GM18861 (cell line): ENCODE data around the gene NLRP3.
A peak's percentile ranks its signal among the peaks of the same experiment; 100 is the strongest.
"Not testable (repeated sequence)": the region's sequence is repeated elsewhere in the genome, so short reads cannot be mapped to it uniquely, and the experiment has no call there.

Source experiments
- ATAC-seq: cut with Tn5 transposase; IDR thresholded peaks from one replicate; pipeline ENCODE4 v1.9.1; 2021; ENCODE audit not compliant: unreplicated experiment

NLRP3 gene

GRCh38 chr1:247415423-247416361, at the start of gene NLRP3:
TSS of gene NLRP3 (plus strand) at chr1:247416173. CDS start at chr1:247418801, 2,628 bp downstream.
- ATAC-seq, result peak; percentile 74

DNA sequence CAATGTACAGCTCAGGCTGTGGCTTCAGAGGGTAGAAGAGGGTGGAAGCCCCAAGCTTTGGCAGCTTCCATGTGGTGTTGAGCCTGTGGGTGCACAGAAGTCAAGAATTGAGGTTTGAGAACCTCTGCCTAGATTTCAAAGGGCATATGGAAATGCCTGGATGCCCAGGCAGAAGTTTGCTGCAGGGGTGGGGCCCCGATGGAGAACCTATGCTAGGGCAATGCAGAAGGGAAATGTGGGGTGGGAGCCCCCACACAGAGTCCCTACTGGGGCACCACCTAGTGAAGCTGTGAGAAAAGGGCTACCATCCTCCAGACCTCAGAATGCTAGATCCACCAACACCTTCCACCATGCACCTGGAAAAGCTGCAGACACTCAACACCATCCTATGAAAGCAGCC, 49.6 kb upstream of the NLRP3 start:
- ATAC-seq, result not testable (repeated sequence)

GRCh38 chr1:247366926-247367645, 48.9 kb upstream of the NLRP3 start:
- no peak for ATAC-seq

DNA sequence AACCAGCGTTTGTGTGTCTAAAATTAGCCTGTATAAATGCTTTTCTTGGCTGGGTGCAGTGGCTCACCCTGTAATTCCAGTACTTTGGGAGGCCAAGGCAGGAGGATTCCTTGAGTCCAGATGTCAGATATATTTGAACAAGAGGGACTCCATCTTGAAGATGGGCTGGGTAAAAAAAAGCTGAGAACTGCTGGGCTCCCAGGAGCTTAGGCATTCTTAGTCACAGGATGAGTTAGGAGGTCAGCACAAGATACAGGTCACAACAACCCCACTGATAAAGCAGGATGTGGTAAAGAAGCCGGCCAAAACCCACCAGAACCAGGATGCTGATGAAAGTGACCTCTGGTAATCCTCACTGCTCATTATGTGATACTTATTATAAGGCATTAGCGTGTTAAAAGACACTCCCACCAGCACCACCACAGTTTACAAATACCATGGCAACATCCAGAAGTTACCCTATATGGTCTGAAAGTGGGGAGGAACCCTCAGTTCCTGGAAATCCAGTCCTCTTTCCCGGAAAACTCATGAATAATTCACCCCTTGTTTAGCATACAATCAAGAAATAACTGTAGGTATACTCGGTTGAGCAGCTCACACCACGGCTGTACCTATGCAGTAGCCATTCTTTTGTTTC, 48.1 kb upstream of the NLRP3 start:
- no peak for ATAC-seq

- no peak for ATAC-seq
These were observed 47.4 kb upstream of the NLRP3 start for GRCh38 chr1:247368490-247369145.

DNA sequence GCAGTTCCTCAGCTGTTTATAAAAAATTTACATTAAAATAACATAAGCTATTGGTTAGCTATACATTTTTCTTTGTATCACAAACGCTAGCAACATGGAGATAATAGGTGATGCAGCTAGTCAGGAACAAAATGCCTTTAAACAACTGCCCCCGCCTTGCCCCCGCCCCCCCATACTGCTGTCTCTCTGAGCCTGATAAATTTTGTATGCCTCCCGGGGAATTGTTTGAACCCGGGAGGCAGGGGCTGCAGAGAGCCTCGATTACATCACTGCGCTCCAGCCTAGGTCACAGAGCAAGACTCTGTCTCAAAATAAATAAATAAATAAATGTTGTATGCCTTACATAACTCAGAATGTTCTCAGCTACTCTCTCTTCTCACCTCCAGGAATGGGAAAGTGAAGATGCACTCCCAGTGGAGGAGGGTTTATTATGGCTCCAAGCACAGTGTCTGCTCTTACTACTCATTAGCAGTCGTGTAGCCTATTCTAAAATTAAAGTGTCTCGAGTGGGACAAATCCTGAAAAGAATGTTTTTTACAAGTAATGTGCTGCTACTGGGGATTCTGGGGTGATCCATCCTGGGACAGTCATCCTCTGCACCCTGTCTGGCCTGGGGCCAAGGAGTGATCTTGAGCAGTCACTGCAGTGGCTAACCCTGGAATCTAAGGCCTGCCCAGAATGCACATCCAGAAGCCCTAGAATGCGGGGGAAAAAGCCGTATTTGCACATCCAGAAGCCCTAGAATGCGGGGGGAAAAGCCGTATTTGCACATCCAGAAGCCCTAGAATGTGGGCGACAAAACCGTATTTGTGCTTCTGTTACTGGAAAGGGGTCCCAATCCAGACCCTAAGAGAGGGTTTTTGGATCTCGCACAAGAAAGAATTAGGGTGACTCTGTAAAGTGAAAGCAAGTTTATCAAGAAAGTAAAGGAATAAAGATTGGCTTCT, 44.9 kb upstream of the NLRP3 start:
- no peak for ATAC-seq

DNA sequence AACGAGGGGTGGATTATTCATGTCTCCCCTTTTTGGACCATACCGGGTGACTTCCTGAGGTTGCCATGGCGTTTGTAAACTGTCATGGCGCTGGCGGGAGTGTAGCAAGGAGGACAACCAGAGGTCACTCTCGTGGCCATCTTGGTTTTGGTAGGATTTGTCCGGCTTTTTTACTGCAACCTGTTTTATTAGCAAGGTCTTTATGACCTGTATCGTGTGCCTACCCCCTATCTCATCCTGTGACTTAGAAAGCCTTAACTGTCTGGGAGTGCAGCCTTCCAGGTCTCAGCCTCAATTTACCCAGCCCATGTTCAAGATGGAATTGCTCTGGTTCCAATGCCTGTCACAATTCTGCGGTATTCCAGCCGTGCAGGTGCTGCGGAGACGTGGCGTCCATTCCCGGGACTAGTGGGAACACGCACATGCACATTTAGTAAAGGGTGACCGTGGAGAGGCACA, 44.1 kb upstream of the NLRP3 start:
- ATAC-seq, result no peak

GRCh38 chr1:247373721-247374141, 42.2 kb upstream of the NLRP3 start:
- ATAC-seq, result peak; percentile 61

DNA sequence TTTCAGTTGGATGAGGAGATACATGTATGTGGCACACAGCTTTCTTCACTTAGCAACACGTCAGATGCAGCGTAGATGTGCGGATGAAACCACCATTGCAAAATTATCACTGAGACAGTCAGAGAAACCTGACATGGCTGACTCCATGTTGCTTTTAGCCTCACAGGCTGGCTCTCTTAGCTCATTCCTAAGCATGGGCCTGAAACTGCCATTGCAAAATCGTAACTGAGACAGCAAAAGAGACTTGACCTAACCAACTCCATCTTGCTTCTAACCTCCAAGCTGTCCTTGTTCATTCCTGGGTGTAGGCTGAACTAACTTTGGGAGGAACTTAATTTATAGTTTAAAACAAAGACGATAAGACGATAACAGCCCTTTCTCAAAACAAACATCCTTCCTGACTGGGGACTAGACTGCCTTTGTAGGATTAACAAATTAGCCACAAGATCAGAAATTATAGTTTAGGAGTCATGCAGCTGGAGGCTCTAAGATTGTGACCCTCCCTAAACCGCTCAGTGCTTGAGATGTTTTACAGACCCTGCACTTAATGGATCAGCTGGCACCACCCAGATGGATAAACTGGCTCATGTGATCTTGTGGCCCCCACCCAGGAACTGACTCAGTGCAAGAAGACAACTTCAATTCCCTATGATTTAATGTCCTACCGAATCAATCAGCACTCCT, 41.2 kb upstream of the NLRP3 start:
- not testable (repeated sequence) for ATAC-seq

DNA sequence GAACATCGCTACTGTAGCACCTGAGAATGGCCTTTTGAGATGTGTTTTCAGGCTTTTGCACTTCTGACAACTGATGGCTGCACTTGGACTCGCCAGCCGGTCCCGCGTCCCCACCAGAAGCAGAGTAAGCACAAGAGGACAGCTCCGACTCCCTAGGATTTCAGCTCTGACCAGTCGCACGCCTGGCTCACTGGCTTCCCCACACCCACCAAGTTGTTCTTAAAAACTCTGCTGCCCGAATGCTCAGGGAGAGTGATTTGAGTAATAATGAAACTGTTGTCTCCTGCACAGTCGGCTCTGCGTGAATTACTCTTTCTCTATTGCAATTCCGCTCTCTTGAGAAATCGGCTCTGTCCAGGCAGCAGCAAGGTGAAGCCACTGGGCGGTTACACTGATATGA, 40.2 kb upstream of the NLRP3 start:
- ATAC-seq, result no peak

- no peak for ATAC-seq
These were observed 39.3 kb upstream of the NLRP3 start for GRCh38 chr1:247376659-247377058.

GRCh38 chr1:247377656-247378055, 38.3 kb upstream of the NLRP3 start:
- ATAC-seq, result not testable (repeated sequence)

DNA sequence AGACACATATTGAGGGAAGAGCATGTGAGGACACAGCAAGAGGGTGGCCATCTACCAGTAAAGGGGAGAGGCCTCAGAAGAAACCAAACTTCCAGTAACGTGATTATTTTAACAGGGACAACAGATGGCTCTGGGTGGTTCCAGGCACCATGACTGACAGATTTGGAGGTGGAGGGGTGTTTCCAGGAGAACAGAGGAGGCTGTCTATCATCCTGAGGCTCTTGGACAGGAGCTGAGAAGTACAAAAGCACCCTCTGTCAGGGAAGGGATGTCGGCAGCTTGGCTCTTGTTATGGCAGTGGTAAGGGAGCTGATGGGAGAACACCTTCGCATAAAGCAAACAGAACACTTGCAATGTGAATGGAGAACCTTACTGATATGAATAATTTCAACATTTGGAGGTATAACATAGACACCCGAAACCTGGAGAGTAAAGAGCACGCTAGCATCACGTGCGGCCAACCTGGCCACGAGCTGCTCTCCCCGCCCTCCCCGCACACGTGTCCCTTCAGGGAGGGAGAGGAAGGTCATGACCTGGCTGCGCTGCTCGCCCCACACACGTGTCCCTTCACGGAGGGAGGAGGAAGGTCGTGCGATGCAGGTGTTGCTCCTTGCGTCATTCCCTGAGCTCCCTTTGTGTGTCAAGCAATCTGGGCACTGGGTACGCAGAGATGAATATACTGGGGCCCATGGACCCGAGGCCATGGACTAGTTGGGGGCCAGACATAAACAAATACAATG, 37.5 kb upstream of the NLRP3 start:
- no peak for ATAC-seq

- no peak for ATAC-seq
These were observed 30.7 kb upstream of the NLRP3 start for GRCh38 chr1:247385283-247385682.

GRCh38 chr1:247386217-247386616, 29.8 kb upstream of the NLRP3 start:
- no peak for ATAC-seq

- no peak for ATAC-seq
These were observed 29.3 kb upstream of the NLRP3 start for GRCh38 chr1:247386687-247387086.

DNA sequence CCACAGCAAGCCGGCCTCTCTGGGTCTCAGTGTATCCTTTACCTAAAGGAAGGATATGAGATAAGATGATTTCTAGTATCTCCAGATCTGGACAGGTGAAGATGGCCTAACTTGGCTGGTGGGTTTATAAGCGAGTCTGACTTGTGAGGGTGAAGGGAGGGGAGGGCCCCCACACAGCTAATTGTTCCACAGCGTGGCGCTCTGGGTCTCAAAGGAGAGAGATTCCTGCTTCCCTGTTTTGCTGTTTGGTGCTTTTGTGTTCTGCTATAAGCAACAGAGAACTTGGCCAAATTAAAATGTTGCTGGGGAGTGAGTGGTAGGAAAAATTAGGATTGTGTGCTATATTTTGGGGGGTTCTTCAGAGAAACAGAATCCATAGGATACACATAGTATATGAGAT, 28.9 kb upstream of the NLRP3 start:
- no peak for ATAC-seq

GRCh38 chr1:247387565-247387964, 28.4 kb upstream of the NLRP3 start:
- ATAC-seq, result no peak
